Heart left ventricle (tissue), 16 donors: Measurements from ENCODE around the gene UBXN4. TPM values are rescaled to one million over a fixed set of nuclear protein-coding genes. Genes with fewer than 3 reads are reported as not detected.

Experiments used
- ATAC-seq, 4 donors: fragments of 200-7000 bp; cut with Tn5 transposase; one replicate each; pipeline ENCODE4 v1.9.1; 2020 to 2022; ENCODE audit warnings: moderate library complexity in 4 of 4, mild to moderate bottlenecking in 3 of 4, moderate number of reproducible peaks in 1 of 4
- DNase-seq, 5 donors: peaks; one replicate each; pipeline ENCODE4 v3.0.0-alpha.2; 2020
- H3K27ac ChIP-seq, 12 donors: fragments of 200-600 bp; sonication (generic) in 4 of 12; one replicate each; pipeline versions ENCODE4 v1.5.0 to v1.8.0; 2016 to 2022; ENCODE audit warnings: mild to moderate bottlenecking in 2 of 12
- H3K27me3 ChIP-seq, 9 donors: fragments of 200-600 bp; sonication (generic) in 2 of 9; one replicate each; pipeline versions ENCODE4 v1.5.1 to v1.8.0; 2016 to 2022; ENCODE audit warnings: mild to moderate bottlenecking in 3 of 9
- H3K36me3 ChIP-seq, 9 donors: fragments of 200-600 bp; sonication (generic) in 2 of 9; one replicate each; pipeline versions ENCODE4 v1.5.0 to v1.8.0; 2018 to 2022; ENCODE audit warnings: mild to moderate bottlenecking in 2 of 9
- H3K4me1 ChIP-seq, 12 donors: fragments of 200-600 bp; sonication (generic) in 4 of 12; one replicate each; pipeline versions ENCODE4 v1.5.0 to v1.8.0; 2016 to 2022; ENCODE audit warnings: mild to moderate bottlenecking in 3 of 12
- H3K4me3 ChIP-seq, 12 donors: fragments of 200-600 bp; sonication (generic) in 4 of 12; one replicate each; pipeline versions ENCODE4 v1.5.0 to v1.8.0; 2017 to 2022; ENCODE audit warnings: mild to moderate bottlenecking in 9 of 12, moderate library complexity in 4 of 12
- H3K9me3 ChIP-seq, 12 donors: fragments of 200-600 bp; sonication (generic) in 4 of 12; one replicate each; pipeline versions ENCODE4 v1.5.0 to v1.8.0; 2016 to 2022; ENCODE audit warnings: mild to moderate bottlenecking in 1 of 12
- CTCF ChIP-seq, 12 donors: fragments of 200-600 bp; sonication (generic) in 4 of 12; IDR thresholded peaks; one replicate each; pipeline versions ENCODE4 v1.5.0 to v1.8.0; 2018 to 2022; ENCODE audit warnings: antibody characterized with exemption in 12 of 12, mild to moderate bottlenecking in 5 of 12
- POLR2A ChIP-seq, 2 donors: fragments of 450-650 bp; IDR thresholded peaks; one replicate each; pipeline ENCODE4 v1.6.1; 2017; ENCODE audit warnings: antibody characterized with exemption in 2 of 2, mild to moderate bottlenecking in 2 of 2, moderate library complexity in 2 of 2
- WGBS, 4 donors: extraction: QIAGEN DNeasy Blood & Tissue Kit in 2 of 4; methylation state at CpG; one replicate each; pipeline versions ENCODE4 v1.1.5 to v1.1.7; 2013 to 2018; 5-methylcytosine and 5-hydroxymethylcytosine counted together
- intact Hi-C, 10 donors: fragments of 100-400 bp; cut with DNase I; formaldehyde crosslinking; loops; one replicate each; pipeline versions ENCODE4 v1.11.1 to v1.14.2; 2022
- polyA plus RNA-seq, 2 donors: library from polyadenylated mRNA; stranded (reverse); fragments of 200-250 nt; gene quantifications; one replicate each; pipeline ENCODE4 v1.2.3, GENCODE V29; 2013
- total RNA-seq, 9 donors: library from RNA; depleted of rRNA in 2 of 9; stranded (reverse); fragments of >200 nt in 2 of 9; fragmentation: NEBNext Ultra II Directional in 3 of 9; extraction: Animal tissue kit (Norgen Biotek cat#: 25700) in 3 of 9; gene quantifications; one replicate each; pipeline versions ENCODE4 v1.1.0 to v1.2.4, GENCODE V29; 2016 to 2023
- donor health status: ischemic (EF 13 %, LVEDD 7.1; RV severe dilation, severe dysfunction).
- donor health status: healthy with polysubstance abuse.
- donor health status: DM: no; HTN: yes; CAD: no.
- donor health status: DM: no; HTN: no; CAD: no.
- donor health status: ischemic (EF 25% LVEDD 6.9; RV normal size, moderate dysfunction).
- donor health status: ischemic (EF 25% LVEDD 5.7; RV mildly dilated, moderate dysfunction).
- donor health status: healthy.
- donor health status: DM: yes; HTN: yes; CAD: no.
- donor health status: ischemic (EF 35%, LVEDD 5.7; RV mildly dilated, moderate dysfunction).
- donor health status: nonischemic (EF 11% LVEDD 7.7; RV severe dilation, severe dysfunction).
- donor health status: DM: yes; HTN: yes; CAD: no.
- donor health status: PGD.
- donor health status: ischemic (EF 29% LVEDD 5.4; RV normal size, mild dysfunction).
- donor health status: nonischemic (EF 23%, LVEDD 6.1; RV moderate dilation, normal function).

The UBXN4 gene
- total and polyA plus RNA-seq, 11 donors: 28.2 to 90.5 (median 54.6) TPM

- DNase-seq: no peak
- Histone ChIP-seq H3K4me1 (no peaks in the 10 kb centered on the region), H3K27ac (no peak overlapping the region), H3K36me3 (no peaks in the 10 kb centered on the region), H3K27me3 (no peaks in the 10 kb centered on the region), H3K9me3 (no peaks in the 10 kb centered on the region), H3K4me3 (no peak overlapping the region)
- TF ChIP-seq POLR2A (IDR thresholded peaks at IDR 0.05) (no peak), CTCF (IDR thresholded peaks at IDR 0.05) (no peak)
- intact Hi-C loops: no loop called here
- ATAC-seq: no peak
- WGBS, 4 donors: 71 to 83% (median 78%) methylated on average over 2 of the region's 2 CpGs
Observed at GRCh38 chr2:135812907-135813511, 71.4 kb downstream of the UBXN4 start.

GRCh38 chr2:135815269-135815668 is 73.6 kb downstream of the UBXN4 start:
- ATAC-seq (no peak), DNase-seq (no peak)
- Histone ChIP-seq H3K27me3 (no peaks in the 10 kb centered on the region), H3K4me1 (no peaks in the 10 kb centered on the region), H3K9me3 (peaks cover 0 to 4% (median 0%) of the 10 kb centered on the region in 12 donors), H3K36me3 (no peaks in the 10 kb centered on the region), H3K27ac (no peak overlapping the region), H3K4me3 (no peak overlapping the region)
- 81 to 86% (median 83%) methylated on average over 3 of the region's 3 CpGs for WGBS, 4 donors
- intact Hi-C loops: no loop called here
- TF ChIP-seq CTCF (IDR thresholded peaks at IDR 0.05) (no peak), POLR2A (IDR thresholded peaks at IDR 0.05) (no peak)

GRCh38 chr2:135817466-135817865 is 75.8 kb downstream of the UBXN4 start:
- Histone ChIP-seq H3K36me3 (no peaks in the 10 kb centered on the region), H3K4me1 (no peaks in the 10 kb centered on the region), H3K27me3 (no peaks in the 10 kb centered on the region), H3K4me3 (no peak overlapping the region), H3K27ac (no peak overlapping the region), H3K9me3 (peaks cover 0 to 4% (median 0%) of the 10 kb centered on the region in 12 donors)
- 83 to 92% (median 89%) methylated on average over 14 to 18 of the region's 18 CpGs for WGBS, 4 donors
- ATAC-seq (no peak), DNase-seq (no peak)
- intact Hi-C loops: no loop called here
- no peak for TF ChIP-seq POLR2A (IDR thresholded peaks at IDR 0.05)
- no peak for TF ChIP-seq CTCF (IDR thresholded peaks at IDR 0.05)

GRCh38 chr2:135817951-135818350 is 76.3 kb downstream of the UBXN4 start:
- no peak for ATAC-seq
- Histone ChIP-seq H3K27ac (no peak overlapping the region), H3K36me3 (no peaks in the 10 kb centered on the region), H3K4me3 (no peak overlapping the region), H3K9me3 (peaks cover 0 to 7% (median 2%) of the 10 kb centered on the region in 12 donors), H3K27me3 (no peaks in the 10 kb centered on the region), H3K4me1 (no peaks in the 10 kb centered on the region)
- WGBS, 4 donors: 50 to 60% (median 52%) methylated on average over 4 of the region's 4 CpGs
- TF ChIP-seq CTCF (IDR thresholded peaks at IDR 0.05): no peak
- TF ChIP-seq POLR2A (IDR thresholded peaks at IDR 0.05): no peak
- intact Hi-C loops: no loop called here
- no peak for DNase-seq
